OCI-M1 (cell line): ENCODE measurements around the gene VAV1.
"Not testable (repeated sequence)": the region's sequence is repeated elsewhere in the genome, so short reads cannot be mapped to it uniquely, and the experiment has no call there.

ENCODE experiments used
- DNase-seq: peaks from one replicate; lab custom pipeline; 2025; lab: John Stamatoyannopoulos, UW

VAV1 gene

GRCh38 chr19:6761053-6761676 lies 11.3 kb upstream of the VAV1 start:
- DNase-seq, result peak; percentile 23

- not testable (repeated sequence) for DNase-seq
Observed at GRCh38 chr19:6762253-6762797, 10.2 kb upstream of the VAV1 start.

GRCh38 chr19:6765738-6766356 lies 6.7 kb upstream of the VAV1 start:
- no peak for DNase-seq

GRCh38 chr19:6766357-6767080 lies 6.0 kb upstream of the VAV1 start:
- peak; percentile 12 for DNase-seq

- no peak for DNase-seq
Observed at GRCh38 chr19:6767081-6767356, 5.5 kb upstream of the VAV1 start.

GRCh38 chr19:6767357-6768235 lies 4.9 kb upstream of the VAV1 start, which contains the start of gene SH2D3A:
Gene SH2D3A, minus strand, starts transcription at chr19:6767435. Its CDS starts 3,687 bp downstream, at chr19:6763748.
- DNase-seq, result peak; percentile 84

- no peak for DNase-seq
Observed at GRCh38 chr19:6768236-6768785, 4.2 kb upstream of the VAV1 start.

- DNase-seq, result peak; percentile 47
Observed at GRCh38 chr19:6769006-6769619, 3.4 kb upstream of the VAV1 start.

- not testable (repeated sequence) for DNase-seq
Observed at GRCh38 chr19:6771648-6772027, 870 bp upstream of the VAV1 start.

GRCh38 chr19:6772866-6773322 lies 386 bp downstream of the VAV1 start:
- no peak for DNase-seq

GRCh38 chr19:6773323-6773931 lies 919 bp downstream of the VAV1 start:
- DNase-seq, result peak; percentile 31

GRCh38 chr19:6774821-6775707 lies 2.6 kb downstream of the VAV1 start:
- peak; percentile 3 for DNase-seq

- not testable (repeated sequence) for DNase-seq
Observed at GRCh38 chr19:6776045-6776444, 3.5 kb downstream of the VAV1 start.

GRCh38 chr19:6776999-6777398 lies 4.5 kb downstream of the VAV1 start:
- no peak for DNase-seq

GRCh38 chr19:6777434-6777833 lies 4.9 kb downstream of the VAV1 start:
- DNase-seq, result no peak

- DNase-seq, result no peak
Observed at GRCh38 chr19:6778386-6778785, 5.9 kb downstream of the VAV1 start.

- no peak for DNase-seq
Observed at GRCh38 chr19:6779206-6779605, 6.7 kb downstream of the VAV1 start.

- DNase-seq, result no peak
Observed at GRCh38 chr19:6787393-6787792, 14.9 kb downstream of the VAV1 start.

- DNase-seq, result no peak
Observed at GRCh38 chr19:6788896-6789295, 16.4 kb downstream of the VAV1 start.
